Measurements from ENCODE around the gene OR2Y1. TPM values are rescaled to one million over a fixed set of nuclear protein-coding genes. Genes with fewer than 3 reads are reported as not detected.
"Not testable (repeated sequence)": the region's sequence is repeated elsewhere in the genome, so short reads cannot be mapped to it uniquely, and the experiment has no call there.

Gene OR2Y1
- total RNA-seq, 1 donor: not detected

DNA sequence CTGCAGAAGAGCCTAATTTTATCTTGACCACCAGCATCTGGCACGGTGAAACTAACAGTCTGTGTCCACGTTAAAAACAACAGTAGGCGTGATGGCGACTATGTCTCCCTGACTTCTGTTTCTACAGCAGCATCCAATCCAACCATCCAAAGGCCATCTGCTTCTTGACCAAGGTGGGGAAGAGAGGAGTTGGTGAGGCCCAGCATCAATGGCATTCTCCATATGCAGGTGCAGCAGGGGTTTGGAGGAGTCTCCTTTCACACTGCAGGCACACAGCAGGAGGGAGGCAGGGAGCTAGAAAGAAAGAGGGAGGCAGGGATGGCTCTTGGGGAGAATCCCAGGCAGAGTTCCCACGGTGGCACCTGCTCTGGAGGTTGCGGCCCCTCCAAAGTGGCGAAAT is 35.8 kb upstream of the OR2Y1 start:
- no peak overlapping the region for H3K4me3 ChIP-seq (ENCODE audit: low read depth, low read length)
- no peak for TF ChIP-seq CTCF (IDR thresholded peaks at IDR 0.05; ENCODE audit: insufficient read depth, low read length)
- DNase-seq (ENCODE audit: low read depth): no peak

DNA sequence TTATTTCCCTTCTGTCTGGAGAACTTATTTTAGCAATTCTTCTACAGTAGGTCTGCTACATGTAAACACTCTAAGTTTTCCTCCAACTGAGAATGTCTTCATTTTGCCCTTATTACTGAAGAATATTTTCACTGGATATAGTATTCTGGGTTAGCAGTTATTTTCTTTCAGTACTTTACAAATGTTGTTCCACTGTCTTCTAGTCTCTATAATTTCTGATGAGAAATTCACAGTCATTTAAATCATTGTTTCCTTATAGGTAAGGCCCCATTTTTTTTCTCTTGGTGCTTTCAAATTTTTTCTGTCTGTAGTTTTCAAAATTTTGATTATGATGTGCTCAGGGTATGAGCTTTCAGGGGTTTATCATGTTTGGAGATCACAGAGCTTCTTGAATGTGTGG is 32.0 kb upstream of the OR2Y1 start:
- no peak overlapping the region for H3K4me3 ChIP-seq (ENCODE audit: low read depth, low read length)
- no peak for DNase-seq (ENCODE audit: low read depth)
- no peak for TF ChIP-seq CTCF (IDR thresholded peaks at IDR 0.05; ENCODE audit: insufficient read depth, low read length)

DNA sequence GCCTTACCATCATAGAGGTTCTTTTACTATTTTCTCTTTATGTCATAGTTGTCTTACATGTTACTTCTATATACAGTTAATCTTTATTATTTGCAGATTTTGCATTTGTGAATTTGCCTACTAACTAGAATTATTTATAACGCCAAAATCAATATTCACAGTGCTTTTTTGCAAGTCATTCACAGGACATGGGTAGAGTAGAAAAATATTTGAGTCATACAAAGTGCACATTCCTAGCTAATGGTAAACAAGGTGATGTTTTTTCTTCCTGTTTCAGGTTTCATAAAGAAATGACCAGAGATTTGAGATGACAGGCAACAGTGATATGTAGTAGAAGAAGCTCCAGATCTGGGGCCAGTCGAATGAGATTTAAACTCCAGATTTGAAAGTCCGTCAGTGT is 30.0 kb upstream of the OR2Y1 start:
- no peak overlapping the region for H3K4me3 ChIP-seq (ENCODE audit: low read depth, low read length)
- no peak for DNase-seq (ENCODE audit: low read depth)

DNA sequence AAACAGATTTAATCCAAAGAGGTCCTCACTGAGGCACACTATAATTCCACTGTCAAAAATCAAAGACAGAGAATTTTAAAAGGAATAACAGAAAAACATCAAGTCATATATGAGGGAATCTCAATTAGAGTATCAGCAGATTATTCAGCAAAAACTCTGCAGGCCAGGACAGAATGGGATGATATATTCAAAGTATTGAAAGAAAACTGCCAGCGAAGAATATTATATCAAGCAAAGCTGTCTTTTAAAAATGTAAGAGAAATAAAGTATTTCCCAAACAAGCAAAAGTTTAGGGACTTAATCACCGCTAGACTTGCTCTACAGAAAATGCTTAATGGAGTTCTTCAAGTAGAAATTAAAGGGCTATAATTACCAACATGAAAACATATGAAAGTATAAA is 15.7 kb upstream of the OR2Y1 start:
- TF ChIP-seq CTCF (IDR thresholded peaks at IDR 0.05; ENCODE audit: insufficient read depth, low read length): no peak
- no peak overlapping the region for H3K4me3 ChIP-seq (ENCODE audit: low read depth, low read length)
- no peak for DNase-seq (ENCODE audit: low read depth)

More for the DNA sequence above, 30.0 kb upstream of the OR2Y1 start:
- no peak for TF ChIP-seq CTCF (IDR thresholded peaks at IDR 0.05; ENCODE audit: insufficient read depth, low read length)

- TF ChIP-seq CTCF (IDR thresholded peaks at IDR 0.05; ENCODE audit: insufficient read depth, low read length): no peak
Observed at GRCh38 chr5:180744253-180744652, 4.4 kb upstream of the OR2Y1 start.

GRCh38 chr5:180742727-180743126 is 2.9 kb upstream of the OR2Y1 start:
- no peak overlapping the region for H3K4me3 ChIP-seq (ENCODE audit: low read depth, low read length)
- no peak for DNase-seq (ENCODE audit: low read depth)
- TF ChIP-seq CTCF (IDR thresholded peaks at IDR 0.05; ENCODE audit: insufficient read depth, low read length): no peak

More at GRCh38 chr5:180744253-180744652, 4.4 kb upstream of the OR2Y1 start:
- DNase-seq (ENCODE audit: low read depth): no peak
- H3K4me3 ChIP-seq (ENCODE audit: low read depth, low read length): no peak overlapping the region

DNA sequence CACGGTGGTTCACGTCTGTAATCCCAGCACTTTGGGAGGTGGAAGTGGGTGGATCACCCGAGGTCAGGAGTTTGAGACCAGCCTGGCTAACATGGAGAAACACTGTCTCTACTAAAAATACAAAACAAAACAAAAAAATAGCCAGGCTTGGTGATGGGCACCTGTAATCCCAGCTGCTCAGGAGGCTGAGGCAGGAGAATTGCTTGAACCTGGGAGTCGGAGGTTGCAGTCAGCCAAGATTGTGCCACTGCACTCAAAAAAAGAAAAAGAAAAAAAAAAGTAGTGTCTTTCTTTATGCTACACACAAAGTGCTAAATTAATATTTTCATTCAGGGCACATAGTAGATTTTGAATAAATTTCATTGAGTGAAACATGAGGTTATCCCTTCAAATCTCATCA is 1.1 kb upstream of the OR2Y1 start:
- DNase-seq (ENCODE audit: low read depth): not testable (repeated sequence)

More for the DNA sequence above, 1.1 kb upstream of the OR2Y1 start:
- not testable (repeated sequence) for H3K4me3 ChIP-seq (ENCODE audit: low read depth, low read length)
